Neutrophil (primary cell): ENCODE data around the gene CFAP97D2.
"Not testable (repeated sequence)": the region's sequence is repeated elsewhere in the genome, so short reads cannot be mapped to it uniquely, and the experiment has no call there.

Source experiments
- H3K27ac ChIP-seq: fragments of 200-600 bp; sonication (generic); 2 replicates; pipeline ENCODE4 v1.5.1; 2016; ENCODE audit warnings: mild to moderate bottlenecking, moderate library complexity
- H3K27me3 ChIP-seq: fragments of 200-600 bp; sonication (generic); 2 replicates; pipeline ENCODE4 v1.6.0; 2016; ENCODE audit warnings: mild to moderate bottlenecking
- H3K36me3 ChIP-seq: fragments of 200-600 bp; sonication (generic); 2 replicates; pipeline ENCODE4 v1.5.1; 2017
- H3K4me1 ChIP-seq, 2 experiments: fragments of 200-600 bp in 1 of 2; sonication (generic) in 1 of 2; 1 replicate in 1 of 2; 2 replicates in 1 of 2; pipeline versions ENCODE4 v1.5.1 to v1.6.1; 2013 to 2016; ENCODE audit warnings: low read depth in 1 of 2, low read length in 1 of 2, mild to moderate bottlenecking in 1 of 2, moderate library complexity in 1 of 2; ENCODE audit not compliant: control insufficient read depth in 1 of 2, insufficient read depth in 1 of 2
- H3K4me3 ChIP-seq, 2 experiments: fragments of 200-600 bp in 1 of 2; sonication (generic) in 1 of 2; 1 replicate in 1 of 2; 2 replicates in 1 of 2; pipeline ENCODE4 v1.5.1; 2013 to 2016; ENCODE audit warnings: low read depth in 1 of 2, low read length in 1 of 2, mild to moderate bottlenecking in 1 of 2, moderate library complexity in 1 of 2
- H3K9me3 ChIP-seq: fragments of 200-600 bp; sonication (generic); 2 replicates; pipeline ENCODE4 v1.5.1; 2016
- TF ChIP-seq, protein P1 (sequence below): fragments of 200-600 bp; sonication (generic); IDR thresholded peaks from 2 replicates; pipeline ENCODE4 v1.5.1; 2016; ENCODE audit warnings: antibody characterized with exemption

The CFAP97D2 gene

DNA sequence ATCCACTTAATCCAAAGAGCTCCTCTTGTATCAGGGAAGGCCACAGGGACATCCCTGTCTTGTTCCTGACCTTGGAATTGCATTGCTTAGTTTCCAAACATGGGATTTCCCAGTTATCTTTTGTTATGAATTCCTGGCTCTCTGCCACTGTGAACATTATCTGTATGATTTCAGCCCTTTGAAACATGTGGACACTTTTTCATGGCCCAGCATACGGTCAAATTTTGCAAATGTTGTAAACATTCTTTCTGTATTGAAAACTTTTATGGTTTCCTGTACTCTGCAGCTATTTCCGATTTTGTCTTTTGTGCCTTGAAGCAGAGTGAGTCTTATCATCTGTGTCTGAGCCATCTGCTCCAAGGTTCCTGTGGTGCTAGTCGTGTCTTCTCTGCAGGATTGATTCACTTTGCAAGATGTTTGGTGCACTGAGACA lies 4.5 kb upstream of the CFAP97D2 start:
- Histone ChIP-seq H3K27me3 (peaks cover 11% of the 10 kb centered on the region), H3K4me3 (no peak overlapping the region), H3K36me3 (no peaks in the 10 kb centered on the region), H3K27ac (no peak overlapping the region), H3K4me1 (no peaks in the 10 kb centered on the region), H3K9me3 (peaks cover 4% of the 10 kb centered on the region)
- TF ChIP-seq, protein P1, sequence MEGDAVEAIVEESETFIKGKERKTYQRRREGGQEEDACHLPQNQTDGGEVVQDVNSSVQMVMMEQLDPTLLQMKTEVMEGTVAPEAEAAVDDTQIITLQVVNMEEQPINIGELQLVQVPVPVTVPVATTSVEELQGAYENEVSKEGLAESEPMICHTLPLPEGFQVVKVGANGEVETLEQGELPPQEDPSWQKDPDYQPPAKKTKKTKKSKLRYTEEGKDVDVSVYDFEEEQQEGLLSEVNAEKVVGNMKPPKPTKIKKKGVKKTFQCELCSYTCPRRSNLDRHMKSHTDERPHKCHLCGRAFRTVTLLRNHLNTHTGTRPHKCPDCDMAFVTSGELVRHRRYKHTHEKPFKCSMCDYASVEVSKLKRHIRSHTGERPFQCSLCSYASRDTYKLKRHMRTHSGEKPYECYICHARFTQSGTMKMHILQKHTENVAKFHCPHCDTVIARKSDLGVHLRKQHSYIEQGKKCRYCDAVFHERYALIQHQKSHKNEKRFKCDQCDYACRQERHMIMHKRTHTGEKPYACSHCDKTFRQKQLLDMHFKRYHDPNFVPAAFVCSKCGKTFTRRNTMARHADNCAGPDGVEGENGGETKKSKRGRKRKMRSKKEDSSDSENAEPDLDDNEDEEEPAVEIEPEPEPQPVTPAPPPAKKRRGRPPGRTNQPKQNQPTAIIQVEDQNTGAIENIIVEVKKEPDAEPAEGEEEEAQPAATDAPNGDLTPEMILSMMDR = no peak

GRCh38 chr13:114176359-114176902 lies 2.6 kb upstream of the CFAP97D2 start:
- not testable (repeated sequence) for H3K4me3 ChIP-seq, H3K36me3 ChIP-seq, H3K27ac ChIP-seq, H3K4me1 ChIP-seq, H3K9me3 ChIP-seq
- H3K27me3 ChIP-seq = peaks cover 11% of the 10 kb centered on the region

- TF ChIP-seq, protein P1 = no peak
- Histone ChIP-seq H3K4me3 (no peak overlapping the region), H3K4me1 (no peaks in the 10 kb centered on the region), H3K9me3 (peaks cover 4% of the 10 kb centered on the region), H3K27ac (no peak overlapping the region), H3K36me3 (no peaks in the 10 kb centered on the region), H3K27me3 (peaks cover 11% of the 10 kb centered on the region)
Measured at GRCh38 chr13:114177245-114178010, 1.6 kb upstream of the CFAP97D2 start.

GRCh38 chr13:114185182-114185971 lies 6.3 kb downstream of the CFAP97D2 start:
- Histone ChIP-seq H3K27me3 (no peaks in the 10 kb centered on the region), H3K9me3 (peaks cover 7% of the 10 kb centered on the region), H3K27ac (no peak overlapping the region), H3K4me3 (no peak overlapping the region), H3K4me1 (no peaks in the 10 kb centered on the region), H3K36me3 (no peaks in the 10 kb centered on the region)
- TF ChIP-seq, protein P1 = no peak

GRCh38 chr13:114194853-114195252 lies 15.8 kb downstream of the CFAP97D2 start:
- no peaks in the 10 kb centered on the region for H3K4me1 ChIP-seq
- H3K27ac ChIP-seq = no peak overlapping the region
- H3K27me3 ChIP-seq = peaks cover 22% of the 10 kb centered on the region
- H3K9me3 ChIP-seq = no peaks in the 10 kb centered on the region
- H3K36me3 ChIP-seq = no peaks in the 10 kb centered on the region
- TF ChIP-seq, protein P1 = no peak
- H3K4me3 ChIP-seq = no peak overlapping the region

DNA sequence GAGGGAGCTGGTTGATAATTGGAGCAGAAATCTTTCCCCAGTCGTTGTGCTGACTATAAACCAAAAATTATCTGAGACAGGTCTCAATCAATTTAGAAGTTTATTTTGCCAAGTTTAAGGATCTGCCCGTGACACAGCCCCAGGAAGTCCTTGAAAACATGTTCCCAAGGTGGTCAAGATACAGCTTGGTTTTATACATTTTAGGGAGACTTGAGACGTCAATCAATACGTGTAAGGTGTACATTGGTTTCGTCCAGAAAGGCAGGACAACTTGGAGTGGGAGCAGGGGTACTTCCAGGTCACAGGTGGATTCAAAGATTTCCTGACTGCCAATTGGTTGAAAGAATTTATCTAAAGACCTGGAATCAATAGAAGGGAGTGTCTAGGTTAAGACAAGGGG lies 17.6 kb downstream of the CFAP97D2 start:
- Histone ChIP-seq H3K36me3 (no peaks in the 10 kb centered on the region), H3K27ac (no peak overlapping the region), H3K4me3 (no peak overlapping the region), H3K27me3 (peaks cover 39% of the 10 kb centered on the region), H3K4me1 (no peaks in the 10 kb centered on the region), H3K9me3 (no peaks in the 10 kb centered on the region)
- TF ChIP-seq, protein P1 = no peak
